HT1080 (cell line): ENCODE results near the gene MAP2K3. TPM values are rescaled to one million over a fixed set of nuclear protein-coding genes. Genes with fewer than 3 reads are reported as not detected.

Experiments
- DNase-seq: peaks from one replicate; pipeline ENCODE4 v3.0.0-alpha.2; 2015; ENCODE audit warnings: low read depth
- polyA plus RNA-seq, 2 experiments: library from polyadenylated mRNA; depleted of rRNA; stranded (reverse); fragments of >200 nt; gene quantifications; 2 replicates each; pipeline ENCODE4 v1.2.3, GENCODE V29; 2015
- total RNA-seq: library from RNA; depleted of rRNA; stranded (reverse); fragments of >200 nt; shearing (Covaris generic); gene quantifications from 2 replicates; pipeline ENCODE4 v1.2.3, GENCODE V29; 2014; rRNA removed

MAP2K3 gene
- 22.0 and 23.4 TPM in 2 replicates for total RNA-seq
- polyA plus RNA-seq (2015; cell fraction: cytosol; rRNA removed), result 76.5 and 89.7 TPM in 2 replicates
- polyA plus RNA-seq (2015; cell fraction: nucleus; rRNA removed), result 50.3 and 60.2 TPM in 2 replicates

GRCh38 chr17:21284319-21285163, at the start of gene MAP2K3:
Gene MAP2K3, plus strand, starts transcription at chr17:21284711. Its CDS starts 210 bp downstream, at chr17:21284921.
- peak; percentile 99 for DNase-seq

GRCh38 chr17:21235921-21236320, 48.6 kb upstream of the MAP2K3 start:
- no peak for DNase-seq

- no peak for DNase-seq
These were observed 44.7 kb upstream of the MAP2K3 start for GRCh38 chr17:21239680-21240368.

- no peak for DNase-seq
These were observed 44.0 kb upstream of the MAP2K3 start for GRCh38 chr17:21240369-21241055.

GRCh38 chr17:21241564-21241963, 42.9 kb upstream of the MAP2K3 start:
- no peak for DNase-seq

- no peak for DNase-seq
These were observed 42.3 kb upstream of the MAP2K3 start for GRCh38 chr17:21242026-21242697.

GRCh38 chr17:21242780-21243515, 41.6 kb upstream of the MAP2K3 start:
- no peak for DNase-seq

GRCh38 chr17:21243516-21244303, 40.8 kb upstream of the MAP2K3 start:
- no peak for DNase-seq

- DNase-seq, result no peak
These were observed 38.8 kb upstream of the MAP2K3 start for GRCh38 chr17:21245639-21246084.

- DNase-seq, result no peak
These were observed 37.8 kb upstream of the MAP2K3 start for GRCh38 chr17:21246698-21247097.

- DNase-seq, result no peak
These were observed 36.8 kb upstream of the MAP2K3 start for GRCh38 chr17:21247552-21248258.

GRCh38 chr17:21248500-21248899, 36.0 kb upstream of the MAP2K3 start:
- DNase-seq, result no peak

- no peak for DNase-seq
These were observed 35.3 kb upstream of the MAP2K3 start for GRCh38 chr17:21249086-21249795.

GRCh38 chr17:21249920-21250703, 34.4 kb upstream of the MAP2K3 start:
- no peak for DNase-seq

GRCh38 chr17:21250854-21251253, 33.7 kb upstream of the MAP2K3 start:
- no peak for DNase-seq

GRCh38 chr17:21251337-21252010, 33.0 kb upstream of the MAP2K3 start:
- DNase-seq, result no peak

- no peak for DNase-seq
These were observed 32.2 kb upstream of the MAP2K3 start for GRCh38 chr17:21252289-21252795.
